Measurements from ENCODE around the gene FOXP4. TPM values are rescaled to one million over a fixed set of nuclear protein-coding genes. Genes with fewer than 3 reads are reported as not detected.

FOXP4 gene
- total RNA-seq, 1 experiment from 2014 or later, result 3.1 TPM

GRCh38 chr6:41644297-41644879 is 98.2 kb downstream of the FOXP4 start:
- DNase-seq (ENCODE audit: low read depth), result no peak

GRCh38 chr6:41645007-41645618 is 98.9 kb downstream of the FOXP4 start:
- no peak for DNase-seq (ENCODE audit: low read depth)

DNA sequence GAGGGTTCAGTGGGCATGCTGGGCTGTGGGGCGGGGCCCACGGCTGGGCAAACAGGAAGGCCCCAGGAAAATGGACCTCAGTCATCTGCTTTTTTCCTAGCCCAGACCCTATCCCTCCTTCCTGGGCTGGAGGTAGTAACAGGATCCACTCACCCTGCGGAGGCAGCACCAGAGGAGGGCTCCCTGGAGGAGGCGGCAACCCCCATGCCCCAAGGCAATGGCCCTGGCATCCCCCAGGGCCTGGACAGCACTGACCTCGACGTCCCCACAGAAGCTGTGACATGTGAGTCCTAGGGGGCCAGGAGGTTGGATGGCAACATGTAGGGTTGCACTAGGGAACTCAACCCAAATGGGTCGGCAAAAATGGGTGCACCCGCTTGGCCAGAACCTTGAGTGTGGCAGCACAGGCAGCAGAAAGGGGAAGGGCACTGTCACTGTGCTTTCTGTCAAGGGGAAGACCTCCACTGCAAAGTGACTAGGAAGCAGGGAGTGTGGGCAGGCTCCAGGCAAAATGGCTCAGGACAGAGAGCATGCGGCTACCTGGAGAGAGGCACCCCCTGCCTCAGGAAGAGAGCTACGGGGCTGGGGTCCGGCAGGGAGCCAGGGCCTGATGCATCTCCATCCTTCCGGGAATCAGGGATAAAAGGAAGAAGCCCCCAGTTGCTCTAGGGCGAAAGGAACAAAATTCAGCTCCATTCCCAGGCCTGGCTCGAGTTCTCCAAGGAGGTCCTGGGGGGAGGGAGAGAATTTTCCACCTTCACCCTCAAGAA is 100.0 kb downstream of the FOXP4 start:
- no peak for DNase-seq (ENCODE audit: low read depth)

DNA sequence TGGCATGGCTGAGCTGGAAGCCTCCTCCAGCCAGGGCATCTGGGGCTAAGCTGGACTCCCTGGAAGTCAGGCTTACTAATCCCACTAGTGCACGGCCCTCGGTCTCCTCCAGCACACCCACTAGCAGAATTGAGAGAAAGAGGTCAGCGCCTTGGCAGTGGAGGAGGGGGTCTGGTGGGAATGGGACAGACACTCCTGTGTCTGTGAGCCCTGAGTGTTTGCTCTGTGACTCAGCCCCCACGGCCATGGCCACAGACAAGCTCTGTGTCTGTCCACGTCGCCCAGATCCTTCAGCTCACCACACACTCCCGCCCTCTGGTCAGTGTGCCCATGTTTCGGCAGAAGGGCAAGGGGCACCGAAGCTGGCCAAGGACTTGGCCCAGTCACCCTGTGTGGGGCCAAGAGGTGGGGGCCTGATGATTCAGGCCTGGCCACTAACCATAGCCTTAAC is 100.9 kb downstream of the FOXP4 start:
- peak; percentile 53 for DNase-seq (ENCODE audit: low read depth)

GRCh38 chr6:41648070-41648585 is 101.9 kb downstream of the FOXP4 start:
- DNase-seq (ENCODE audit: low read depth), result no peak

DNA sequence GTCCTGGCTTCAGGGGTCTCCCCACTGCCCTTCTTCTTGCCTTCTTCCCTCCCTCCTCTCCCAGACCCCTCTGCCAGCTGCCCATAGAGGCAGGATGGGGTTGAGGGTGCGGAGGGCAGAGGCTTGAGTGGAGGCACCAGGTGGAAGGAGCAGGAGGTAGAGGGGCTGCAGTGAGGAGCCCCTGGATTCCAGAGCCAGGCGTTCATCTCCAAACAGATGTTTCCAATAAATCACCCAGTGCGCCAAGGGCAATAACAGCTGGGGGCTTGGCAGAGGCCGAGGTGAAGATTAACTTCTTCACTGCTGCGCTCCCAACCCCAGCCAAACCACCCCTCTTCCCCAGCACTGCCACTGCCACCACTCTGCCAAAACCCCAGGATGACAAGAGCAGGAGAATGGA is 102.7 kb downstream of the FOXP4 start:
- DNase-seq (ENCODE audit: low read depth), result no peak

- DNase-seq (ENCODE audit: low read depth), result no peak
These were observed 103.4 kb downstream of the FOXP4 start for GRCh38 chr6:41649596-41649995.

- no peak for DNase-seq (ENCODE audit: low read depth)
These were observed 103.9 kb downstream of the FOXP4 start for GRCh38 chr6:41650120-41650519.

DNA sequence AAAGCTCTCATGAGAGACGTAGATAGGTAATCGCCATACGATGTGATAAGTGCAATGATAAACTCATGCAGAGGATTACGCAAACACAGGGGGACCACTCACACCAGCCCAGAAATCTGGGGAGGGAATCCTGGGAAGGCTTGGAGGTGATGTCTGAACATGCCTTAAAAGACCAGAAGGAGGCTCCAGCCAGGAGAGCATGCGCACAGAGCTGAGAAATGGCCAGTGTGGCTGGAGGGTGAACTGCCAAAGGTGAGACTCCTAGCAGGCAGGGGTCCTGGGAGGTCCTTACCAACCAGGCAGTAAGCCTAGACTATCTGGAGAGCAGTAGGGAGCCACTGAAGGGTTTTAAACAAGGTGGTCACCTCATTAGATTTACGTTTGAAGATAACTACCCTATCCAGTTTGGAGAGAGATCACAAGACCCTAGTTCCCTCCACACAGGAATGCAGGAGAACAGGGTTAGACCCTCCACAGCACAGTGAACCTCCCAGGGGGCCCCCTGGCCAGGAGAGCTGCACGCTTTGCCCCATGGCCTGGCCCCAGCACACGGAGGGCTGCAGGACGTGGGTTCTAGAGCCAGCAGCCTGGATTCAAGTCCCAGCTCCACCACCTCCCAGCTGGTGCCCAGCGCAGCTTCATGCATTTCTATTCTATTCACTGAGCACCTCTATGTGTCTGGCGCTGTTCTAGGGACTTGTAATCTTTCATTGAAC is 105.2 kb downstream of the FOXP4 start:
- no peak for DNase-seq (ENCODE audit: low read depth)

Other genes starting within 250 kb of the FOXP4 start
- gene NCR2, start 210.8 kb upstream of the FOXP4 start, total RNA-seq (2014; rRNA removed; shearing (Covaris generic)), result not detected in 2 replicates
- 2.6 and 5.0 TPM in 2 replicates for gene MDFI, start 92.1 kb downstream of the FOXP4 start, total RNA-seq (2014; rRNA removed; shearing (Covaris generic))
- 11.7 and 11.8 TPM in 2 replicates for gene TFEB, start 189.2 kb downstream of the FOXP4 start, total RNA-seq (2014; rRNA removed; shearing (Covaris generic))
- gene PGC, start 201.0 kb downstream of the FOXP4 start, total RNA-seq (2014; rRNA removed; shearing (Covaris generic)), result not detected in 2 replicates
- gene FRS3, start 233.5 kb downstream of the FOXP4 start, total RNA-seq (2014; rRNA removed; shearing (Covaris generic)), result 1.2 and 2.3 TPM in 2 replicates
- gene PRICKLE4, start 234.4 kb downstream of the FOXP4 start, total RNA-seq (2014; rRNA removed; shearing (Covaris generic)), result 0.12 and 0.88 TPM in 2 replicates
- gene TOMM6, start 241.3 kb downstream of the FOXP4 start, total RNA-seq (2014; rRNA removed; shearing (Covaris generic)), result 228 and 261 TPM in 2 replicates

Data from RPMI7951 (cell line).